ENCODE measurements around the gene FRY. TPM values are rescaled to one million over a fixed set of nuclear protein-coding genes. Genes with fewer than 3 reads are reported as not detected.

Gene FRY
- total and polyA plus RNA-seq, 10 donors: 0.80 to 30.0 (median 23.5) TPM

GRCh38 chr13:32060401-32060878 is 28.9 kb downstream of the FRY start:
- no peak overlapping the region for H3K4me3 ChIP-seq
- intact Hi-C loops (cut with DNase I; ENCODE audit: low total_unique reads): no loop called here
- peaks cover 0 to 7% (median 0%) of the 10 kb centered on the region in 6 donors for H3K4me1 ChIP-seq
- no peak for DNase-seq
- H3K36me3 ChIP-seq: no peaks in the 10 kb centered on the region
- H3K27ac ChIP-seq: no peak overlapping the region
- no peaks in the 10 kb centered on the region for H3K9me3 ChIP-seq
- H3K27me3 ChIP-seq (replicated peaks in 1 of 7): no peaks in the 10 kb centered on the region
- no peak for TF ChIP-seq POLR2AphosphoS5 (IDR thresholded peaks at IDR 0.05)
- TF ChIP-seq CTCF (IDR thresholded peaks at IDR 0.05 in 8 of 11, conservative IDR thresholded peaks at IDR 0.05 in 3 of 11): no peak
- no peak for TF ChIP-seq POLR2A (IDR thresholded peaks at IDR 0.05)
- 84 to 90% (median 85%) methylated on average over 5 of the region's 5 CpGs for WGBS, 5 donors

GRCh38 chr13:32063619-32064233 is 32.2 kb downstream of the FRY start:
- Histone ChIP-seq H3K4me3 (no peak overlapping the region), H3K27me3 (replicated peaks in 1 of 7) (no peaks in the 10 kb centered on the region), H3K36me3 (no peaks in the 10 kb centered on the region), H3K4me1 (peaks cover 0 to 7% (median 0%) of the 10 kb centered on the region in 6 donors), H3K27ac (no peak overlapping the region), H3K9me3 (no peaks in the 10 kb centered on the region)
- 81 to 88% (median 84%) methylated on average over 8 of the region's 8 CpGs for WGBS, 5 donors
- TF ChIP-seq CTCF (IDR thresholded peaks at IDR 0.05 in 8 of 11, conservative IDR thresholded peaks at IDR 0.05 in 3 of 11) (no peak), POLR2A (IDR thresholded peaks at IDR 0.05) (no peak)
- intact Hi-C loops (cut with DNase I; ENCODE audit: low total_unique reads): no loop called here
- DNase-seq: no peak

- TF ChIP-seq POLR2AphosphoS5 (IDR thresholded peaks at IDR 0.05): no peak
- no peak for TF ChIP-seq CTCF (IDR thresholded peaks at IDR 0.05 in 8 of 11, conservative IDR thresholded peaks at IDR 0.05 in 3 of 11)
- TF ChIP-seq POLR2A (IDR thresholded peaks at IDR 0.05): no peak
These were observed 35.8 kb downstream of the FRY start for GRCh38 chr13:32067149-32067961.

GRCh38 chr13:32068255-32068654 is 36.7 kb downstream of the FRY start:
- TF ChIP-seq CTCF (IDR thresholded peaks at IDR 0.05 in 8 of 11, conservative IDR thresholded peaks at IDR 0.05 in 3 of 11): no peak
- no peak for TF ChIP-seq POLR2A (IDR thresholded peaks at IDR 0.05)
- Histone ChIP-seq H3K27me3 (replicated peaks in 1 of 7) (no peaks in the 10 kb centered on the region), H3K4me3 (no peak overlapping the region), H3K27ac (no peak overlapping the region), H3K36me3 (no peaks in the 10 kb centered on the region), H3K9me3 (peaks cover 0 to 7% (median 0%) of the 10 kb centered on the region in 8 donors), H3K4me1 (peaks cover 0 to 7% (median 0%) of the 10 kb centered on the region in 6 donors)
- intact Hi-C loops (cut with DNase I; ENCODE audit: low total_unique reads): no loop called here
- 67 to 73% (median 71%) methylated on average over 5 of the region's 5 CpGs for WGBS, 5 donors
- DNase-seq: no peak

More at GRCh38 chr13:32067149-32067961, 35.8 kb downstream of the FRY start:
- Histone ChIP-seq H3K4me1 (peaks cover 0 to 7% (median 0%) of the 10 kb centered on the region in 6 donors), H3K27ac (no peak overlapping the region), H3K9me3 (peaks cover 0 to 7% (median 0%) of the 10 kb centered on the region in 8 donors), H3K27me3 (replicated peaks in 1 of 7) (no peaks in the 10 kb centered on the region), H3K36me3 (no peaks in the 10 kb centered on the region), H3K4me3 (no peak overlapping the region)
- DNase-seq: no peak
- intact Hi-C loops (cut with DNase I; ENCODE audit: low total_unique reads): no loop called here
- WGBS, 5 donors: 86 to 94% (median 87%) methylated on average over 6 of the region's 6 CpGs
